Activated CD4-positive, alpha-beta memory T cell treated with anti-CD3 and anti-CD28 coated beads for 36 hours (primary cell): Measurements from ENCODE around the gene DDN. TPM values are rescaled to one million over a fixed set of nuclear protein-coding genes. Genes with fewer than 3 reads are reported as not detected.
A peak's percentile ranks its signal among the peaks of the same experiment; 100 is the strongest.

Experiments
- CTCF ChIA-PET: fragments of 350-600 bp; sonication (Branson Sonifier 250); formaldehyde crosslinking; loops from one replicate; lab custom pipeline; 2021; ENCODE audit warnings: antibody characterized with exemption, inconsistent platforms; lab: Charles Lee
- POLR2A ChIA-PET: fragments of 350-600 bp; sonication (Branson Sonifier 250); formaldehyde crosslinking; loops from one replicate; lab custom pipeline; 2021; ENCODE audit warnings: antibody characterized with exemption; lab: Charles Lee
- DNase-seq: peaks from one replicate; pipeline ENCODE4 v3.0.0-alpha.2; 2020
- H3K27ac Mint-ChIP-seq: one replicate; pipeline ENCODE4 v1.8.0; 2021; ENCODE audit warnings: mixed read lengths
- H3K27me3 Mint-ChIP-seq: one replicate; pipeline ENCODE4 v1.8.0; 2021; ENCODE audit warnings: mixed read lengths
- H3K36me3 Mint-ChIP-seq: one replicate; pipeline ENCODE4 v1.8.0; 2021; ENCODE audit warnings: mixed read lengths
- H3K4me1 Mint-ChIP-seq: one replicate; pipeline ENCODE4 v1.8.0; 2021; ENCODE audit warnings: low read depth, mixed read lengths
- H3K4me3 Mint-ChIP-seq: one replicate; pipeline ENCODE4 v1.8.0; 2021; ENCODE audit warnings: mild to moderate bottlenecking, mixed read lengths
- H3K9me3 Mint-ChIP-seq: one replicate; pipeline ENCODE4 v1.8.0; 2021; ENCODE audit warnings: mixed read lengths
- intact Hi-C: fragments of 100-400 bp; cut with micrococcal nuclease; formaldehyde crosslinking; loops from one replicate; pipeline ENCODE4 v1.15.1; 2023
- total RNA-seq, 2 experiments: library from RNA; stranded (reverse); gene quantifications; one replicate each; pipeline ENCODE4 v1.2.3, GENCODE V29; 2021

The DDN gene
- total RNA-seq, 2 experiments from 2014 or later, result 0.22 to 0.26 TPM

DNA sequence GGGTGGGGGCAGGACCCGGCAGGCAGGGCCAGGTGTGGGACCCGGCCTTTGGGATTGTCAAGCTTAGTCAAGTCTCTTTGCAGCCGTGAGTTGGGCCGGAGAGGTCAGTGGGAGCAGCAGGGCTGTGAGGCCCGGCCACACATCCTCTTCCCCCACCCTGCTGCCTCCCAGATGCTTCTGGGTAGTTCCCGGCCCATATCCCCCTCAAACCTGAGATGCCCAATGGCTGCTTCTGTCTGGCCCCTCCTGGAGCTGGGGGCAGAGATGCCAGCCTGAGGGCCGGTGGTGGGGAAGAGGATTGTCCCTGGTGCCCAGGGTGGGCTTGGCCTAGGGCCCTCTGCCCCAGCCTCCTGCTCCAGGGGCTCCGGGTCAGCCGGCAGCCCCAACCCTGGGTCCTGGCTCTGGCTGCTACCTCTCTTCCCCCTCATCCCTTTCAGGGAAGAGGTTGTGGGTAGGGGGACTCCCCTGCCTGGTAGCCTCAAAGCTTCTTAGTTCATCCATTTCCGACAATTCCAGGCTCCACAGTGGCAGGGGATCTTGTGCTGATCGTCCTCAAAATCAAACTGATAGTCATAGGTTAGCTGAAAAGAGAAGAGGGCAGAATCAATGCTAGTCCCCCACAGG lies 22.2 kb upstream of the DDN start:
- no peak overlapping the region for H3K27ac Mint-ChIP-seq
- peaks cover 27% of the 10 kb centered on the region for H3K36me3 Mint-ChIP-seq
- no peaks in the 10 kb centered on the region for H3K9me3 Mint-ChIP-seq
- intact Hi-C loops, result no loop called here
- H3K4me3 Mint-ChIP-seq, result no peak overlapping the region
- CTCF ChIA-PET, result interaction anchor here (1.2 to 2.6 kb wide), 5 partner anchors 23 to 67 kb away, joined by 3 to 24 read pairs (median 9); no protein-coding TSS in a partner anchor
- POLR2A ChIA-PET, result no interaction called here
- peaks cover 31% of the 10 kb centered on the region for H3K4me1 Mint-ChIP-seq
- no peaks in the 10 kb centered on the region for H3K27me3 Mint-ChIP-seq
- no peak for DNase-seq

DNA sequence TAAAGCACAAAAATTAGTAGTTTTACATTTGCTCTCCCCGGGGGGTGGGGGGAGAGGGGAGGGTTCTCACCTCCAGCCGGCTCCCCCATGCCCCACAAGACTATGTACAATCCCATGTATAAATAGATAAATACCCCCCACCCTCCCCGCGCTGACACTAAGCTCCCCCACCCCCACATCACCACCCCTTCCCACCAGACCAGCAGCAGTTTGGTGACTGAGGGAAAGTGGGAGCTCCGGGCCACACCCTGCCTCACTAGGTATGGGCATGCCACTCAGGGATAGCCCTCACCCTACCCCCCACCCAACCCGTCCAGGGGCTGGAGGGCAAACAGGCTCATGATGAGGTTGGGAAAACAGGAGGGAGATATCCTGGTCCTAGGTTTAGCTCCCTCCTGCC lies 21.3 kb upstream of the DDN start:
- Mint-ChIP-seq H3K9me3 (no peaks in the 10 kb centered on the region), H3K4me3 (no peak overlapping the region), H3K27me3 (no peaks in the 10 kb centered on the region), H3K4me1 (peaks cover 33% of the 10 kb centered on the region), H3K36me3 (peaks cover 23% of the 10 kb centered on the region), H3K27ac (no peak overlapping the region)
- CTCF ChIA-PET, result interaction anchor here (1.0 to 2.6 kb wide), 12 partner anchors 16 to 215 kb away, joined by 3 to 24 read pairs (median 6); partner anchors contain the start of genes DDX23 and RHEBL1
- intact Hi-C loops, result no loop called here
- POLR2A ChIA-PET, result interaction anchor here (1.1 to 1.2 kb wide), 2 partner anchors 22 to 28 kb away, joined by 3 to 4 read pairs; partner anchors contain the start of gene DDN
- DNase-seq, result no peak

- Mint-ChIP-seq H3K9me3 (no peaks in the 10 kb centered on the region), H3K27me3 (no peaks in the 10 kb centered on the region), H3K4me1 (peaks cover 40% of the 10 kb centered on the region), H3K27ac (peak overlapping the region; percentile 92), H3K36me3 (peaks cover 19% of the 10 kb centered on the region), H3K4me3 (peak overlapping the region; percentile 95)
- intact Hi-C loops, result loop anchor here (2.0 to 5.0 kb wide), 3 partner anchors 37 to 248 kb away; partner anchors contain the start of genes TUBA1A and TUBA1C
- CTCF ChIA-PET, result interaction anchor here (0.6 to 2.6 kb wide), 17 partner anchors 9 to 216 kb away, joined by 3 to 24 read pairs (median 5); partner anchors contain the start of genes DDX23 and RHEBL1
- DNase-seq, result peak; percentile 55
- POLR2A ChIA-PET, result interaction anchor here (0.6 to 1.2 kb wide), 3 partner anchors 21 to 79 kb away, joined by 3 to 4 read pairs (median 3); partner anchors contain the start of gene DDN
Measured at GRCh38 chr12:49019443-49020324, 20.5 kb upstream of the DDN start.

DNA sequence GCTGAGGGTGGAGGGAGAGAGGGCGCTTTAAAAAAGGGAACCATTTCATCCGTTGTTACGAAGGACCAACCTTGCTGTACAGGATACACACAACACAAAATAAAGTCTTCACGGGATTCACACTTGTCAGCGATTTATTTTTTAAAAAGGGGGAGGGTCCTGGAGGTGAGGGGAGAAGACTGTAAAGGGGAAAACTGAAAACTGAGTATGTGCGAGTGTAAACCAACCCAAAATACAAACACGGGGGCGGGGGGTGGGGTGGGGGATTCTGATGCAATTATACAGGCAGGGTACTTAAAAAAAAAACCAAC lies 19.9 kb upstream of the DDN start:
- H3K36me3 Mint-ChIP-seq, result peaks cover 18% of the 10 kb centered on the region
- DNase-seq, result no peak
- H3K9me3 Mint-ChIP-seq, result no peaks in the 10 kb centered on the region
- POLR2A ChIA-PET, result interaction anchor here (0.6 to 1.2 kb wide), 2 partner anchors 29 to 79 kb away, joined by 3 read pairs; no protein-coding TSS in a partner anchor
- peaks cover 40% of the 10 kb centered on the region for H3K4me1 Mint-ChIP-seq
- H3K27me3 Mint-ChIP-seq, result no peaks in the 10 kb centered on the region
- H3K27ac Mint-ChIP-seq, result peak overlapping the region; percentile 92
- H3K4me3 Mint-ChIP-seq, result peak overlapping the region; percentile 95
- intact Hi-C loops, result loop anchor here (2.0 to 5.0 kb wide), 3 partner anchors 38 to 248 kb away; partner anchors contain the start of genes TUBA1A and TUBA1C
- CTCF ChIA-PET, result interaction anchor here (0.6 to 2.4 kb wide), 7 partner anchors 9 to 167 kb away, joined by 3 to 24 read pairs (median 7); partner anchors contain the start of gene DDX23

DNA sequence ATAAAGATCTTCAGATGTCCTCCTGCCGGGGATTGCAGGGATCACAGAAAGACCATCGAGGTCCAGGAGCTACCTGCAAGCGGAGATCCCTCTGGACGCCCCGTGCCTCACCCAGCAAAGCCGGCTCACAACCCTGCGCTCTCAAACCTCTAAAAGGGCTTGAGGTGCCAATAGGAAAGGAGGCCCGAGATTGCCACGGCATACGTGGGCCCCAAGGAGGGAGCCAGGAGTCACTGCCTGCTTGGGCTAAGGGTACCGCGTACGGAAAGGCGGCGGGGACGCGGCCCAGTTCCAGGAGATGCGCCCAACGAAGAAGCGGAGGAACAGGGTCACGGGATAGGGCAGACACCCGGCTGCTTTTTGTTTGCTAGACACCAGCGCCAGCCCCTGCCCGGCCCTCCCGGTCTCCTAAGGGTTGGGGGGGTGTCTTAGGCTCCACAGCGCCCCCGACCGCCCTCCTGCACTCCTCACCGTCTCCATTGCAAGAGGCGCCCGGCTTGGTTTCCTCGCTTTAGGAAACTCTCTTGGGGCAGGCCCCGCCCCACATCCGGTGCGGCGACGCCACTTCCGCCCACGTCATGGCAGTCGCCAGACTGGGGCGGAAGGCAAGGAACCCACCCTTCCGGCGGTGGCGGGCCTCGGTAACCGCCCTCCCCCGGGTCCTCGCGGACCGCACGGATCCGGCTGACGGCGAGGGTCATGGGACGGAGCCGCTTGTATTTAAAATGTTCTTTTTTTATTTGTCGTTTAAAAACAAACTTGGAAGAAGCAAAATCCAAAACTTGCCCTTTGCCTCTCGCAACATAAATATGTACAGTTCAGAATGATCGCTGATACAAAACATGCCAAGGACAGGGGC lies 19.3 kb upstream of the DDN start, which contains the start of gene PRKAG1:
Gene PRKAG1 (minus strand): TSS at position 516 of the 859 bp plus-strand sequence. CDS start 36 bp downstream, at position 480.
- POLR2A ChIA-PET, result interaction anchor here (0.6 to 1.2 kb wide), 8 partner anchors 21 to 1196 kb away, joined by 3 to 5 read pairs (median 3); partner anchors contain the start of gene RHEBL1
- Mint-ChIP-seq H3K27ac (peak within 1 kb of the TSS; percentile 92), H3K36me3 (peaks cover 18% of the 10 kb centered on the region), H3K4me1 (peaks cover 40% of the 10 kb centered on the region), H3K27me3 (no peaks in the 10 kb centered on the region), H3K9me3 (no peaks in the 10 kb centered on the region), H3K4me3 (peak within 1 kb of the TSS; percentile 95)
- CTCF ChIA-PET, result interaction anchor here (0.6 to 3.4 kb wide), 12 partner anchors 17 to 216 kb away, joined by 3 to 46 read pairs (median 5); a partner anchor contains a TSS
- peak; percentile 97 for DNase-seq
- intact Hi-C loops, result loop anchor here (1.0 to 5.0 kb wide), 8 partner anchors 19 to 249 kb away; partner anchors contain the start of genes ARF3, DDN, DDX23 and TUBA1A

DNA sequence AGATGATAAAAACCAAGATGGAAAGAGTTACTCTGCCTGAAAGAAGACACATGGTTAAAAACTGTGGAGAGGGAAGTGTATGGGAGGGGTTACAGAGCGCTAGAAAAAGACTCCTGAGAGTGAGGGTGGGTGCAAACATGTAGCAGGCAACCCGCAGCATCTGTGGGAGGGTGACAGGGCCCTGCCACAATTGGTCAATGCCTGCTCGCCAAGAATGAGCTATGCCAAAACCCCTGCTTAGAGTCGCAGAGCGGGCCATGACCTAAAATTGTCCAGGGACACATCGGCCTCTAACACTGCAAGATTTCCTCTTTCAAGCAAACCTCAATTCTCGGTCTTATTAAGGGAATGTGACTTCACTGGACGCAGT lies 18.7 kb upstream of the DDN start:
- H3K27me3 Mint-ChIP-seq, result no peaks in the 10 kb centered on the region
- ChIA-PET CTCF (interaction anchor here (0.6 to 3.4 kb wide), 10 partner anchors 16 to 216 kb away, joined by 3 to 46 read pairs (median 4); a partner anchor contains a TSS), POLR2A (interaction anchor here (0.6 to 1.2 kb wide), 7 partner anchors 21 to 1195 kb away, joined by 3 to 5 read pairs (median 3); partner anchors contain the start of gene RHEBL1)
- peaks cover 40% of the 10 kb centered on the region for H3K4me1 Mint-ChIP-seq
- peak; percentile 73 for DNase-seq
- peaks cover 18% of the 10 kb centered on the region for H3K36me3 Mint-ChIP-seq
- intact Hi-C loops, result loop anchor here (1.0 to 5.0 kb wide), 8 partner anchors 19 to 249 kb away; partner anchors contain the start of genes ARF3, DDN, DDX23 and TUBA1A
- H3K27ac Mint-ChIP-seq, result peak overlapping the region; percentile 92
- H3K9me3 Mint-ChIP-seq, result no peaks in the 10 kb centered on the region
- H3K4me3 Mint-ChIP-seq, result peak overlapping the region; percentile 95

DNA sequence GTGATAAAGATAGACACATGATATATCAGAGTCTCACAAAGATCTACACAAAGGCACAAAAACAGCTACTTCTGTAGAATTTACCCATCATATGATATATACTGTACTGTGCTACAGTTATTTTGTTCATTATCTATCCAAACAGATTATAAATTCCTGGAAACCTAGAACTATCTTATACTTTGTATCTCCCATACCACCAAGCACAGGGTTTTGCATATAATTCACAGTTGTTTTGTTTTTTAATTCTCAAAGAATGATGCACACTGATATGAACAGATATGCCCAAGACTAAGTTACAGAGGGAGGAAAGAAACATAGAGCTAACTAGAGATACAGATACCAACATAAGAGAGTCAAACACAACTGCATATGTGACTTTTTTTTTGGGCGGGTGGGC lies 16.0 kb upstream of the DDN start:
- intact Hi-C loops, result loop anchor here (5.0 kb wide), 1 partner anchor 252 kb away; the partner anchor contains the start of gene TUBA1C
- ChIA-PET POLR2A (no interaction called here), CTCF (interaction anchor here (1.1 to 8.1 kb wide), 10 partner anchors 17 to 162 kb away, joined by 3 to 46 read pairs (median 6); partner anchors contain the start of gene WNT1)
- no peak overlapping the region for H3K27ac Mint-ChIP-seq
- H3K27me3 Mint-ChIP-seq, result no peaks in the 10 kb centered on the region
- H3K4me1 Mint-ChIP-seq, result peaks cover 40% of the 10 kb centered on the region
- peaks cover 35% of the 10 kb centered on the region for H3K36me3 Mint-ChIP-seq
- no peaks in the 10 kb centered on the region for H3K9me3 Mint-ChIP-seq
- no peak for DNase-seq
- H3K4me3 Mint-ChIP-seq, result no peak overlapping the region

- no peak overlapping the region for H3K27ac Mint-ChIP-seq
- no peak for DNase-seq
- H3K36me3 Mint-ChIP-seq, result peaks cover 39% of the 10 kb centered on the region
- no peak overlapping the region for H3K4me3 Mint-ChIP-seq
- CTCF ChIA-PET, result interaction anchor here (0.6 to 8.1 kb wide), 10 partner anchors 15 to 162 kb away, joined by 3 to 34 read pairs (median 5); partner anchors contain the start of genes DDX23 and WNT1
- peaks cover 35% of the 10 kb centered on the region for H3K4me1 Mint-ChIP-seq
- no peaks in the 10 kb centered on the region for H3K27me3 Mint-ChIP-seq
- H3K9me3 Mint-ChIP-seq, result no peaks in the 10 kb centered on the region
- POLR2A ChIA-PET, result no interaction called here
- intact Hi-C loops, result no loop called here
Measured at GRCh38 chr12:49014547-49014946, 15.4 kb upstream of the DDN start.

- no peak overlapping the region for H3K4me3 Mint-ChIP-seq
- no peak for DNase-seq
- H3K4me1 Mint-ChIP-seq, result peaks cover 29% of the 10 kb centered on the region
- no peaks in the 10 kb centered on the region for H3K27me3 Mint-ChIP-seq
- intact Hi-C loops, result no loop called here
- no peaks in the 10 kb centered on the region for H3K9me3 Mint-ChIP-seq
- ChIA-PET POLR2A (no interaction called here), CTCF (interaction anchor here (1.2 to 8.1 kb wide), 5 partner anchors 17 to 81 kb away, joined by 3 to 34 read pairs (median 7); partner anchors contain the start of gene WNT1)
- peaks cover 46% of the 10 kb centered on the region for H3K36me3 Mint-ChIP-seq
- H3K27ac Mint-ChIP-seq, result no peak overlapping the region
Measured at GRCh38 chr12:49013428-49013827, 14.3 kb upstream of the DDN start.

GRCh38 chr12:49012739-49013138 lies 13.6 kb upstream of the DDN start:
- Mint-ChIP-seq H3K27me3 (no peaks in the 10 kb centered on the region), H3K36me3 (peaks cover 45% of the 10 kb centered on the region), H3K4me3 (no peak overlapping the region), H3K9me3 (no peaks in the 10 kb centered on the region), H3K27ac (no peak overlapping the region), H3K4me1 (peaks cover 27% of the 10 kb centered on the region)
- ChIA-PET CTCF (interaction anchor here (2.1 to 8.1 kb wide), 3 partner anchors 24 to 51 kb away, joined by 7 to 34 read pairs (median 8); partner anchors contain the start of gene WNT1), POLR2A (interaction anchor here (0.6 kb wide), 1 partner anchor 206 kb away, joined by 3 read pairs; no protein-coding TSS in a partner anchor)
- intact Hi-C loops, result no loop called here
- no peak for DNase-seq
